Astrocyte (in vitro differentiated cells and primary cell): Measurements from ENCODE around the gene LFNG.

ENCODE experiments used
- CTCF ChIP-seq: IDR thresholded peaks from 2 replicates; pipeline ENCODE4 v1.5.1; 2011; ENCODE audit warnings: low read depth, mild to moderate bottlenecking, inconsistent platforms, low read length, moderate library complexity; ENCODE audit not compliant: insufficient read depth
- EZH2 ChIP-seq: IDR thresholded peaks from 2 replicates; pipeline ENCODE4 v1.6.1; 2012; ENCODE audit warnings: mild to moderate bottlenecking, low read length, inconsistent platforms; ENCODE audit not compliant: insufficient read depth

- TF ChIP-seq EZH2 = no peak
- TF ChIP-seq CTCF = no peak
Observed at GRCh38 chr7:2519119-2519930, at the start of gene LFNG.
